ENCODE data around the gene UNC93A.

- TF ChIP-seq CTCF (IDR thresholded peaks at IDR 0.05), result no peak
- TF ChIP-seq POLR2A (IDR thresholded peaks at IDR 0.05), result no peak
These were observed 24.1 kb upstream of the UNC93A start for GRCh38 chr6:167266830-167267555.
